Dendritic cell treated with granulocyte-macrophage colony-stimulating factor and Interleukin-4, amounts not matched to agents 40 ng/mL and 50 ng/mL, for 4 days (primary cell): ENCODE data around the gene NT5DC4.
A peak's percentile ranks its signal among the peaks of the same experiment; 100 is the strongest.

ENCODE experiments used
- H3K27ac Mint-ChIP-seq: one replicate; pipeline ENCODE4 v1.8.0; 2022; ENCODE audit warnings: mild to moderate bottlenecking, mixed read lengths
- H3K27me3 Mint-ChIP-seq: one replicate; pipeline ENCODE4 v1.8.0; 2022; ENCODE audit warnings: mild to moderate bottlenecking, mixed read lengths
- H3K36me3 Mint-ChIP-seq: one replicate; pipeline ENCODE4 v1.8.0; 2022; ENCODE audit warnings: low read depth, mixed read lengths
- H3K4me1 Mint-ChIP-seq: one replicate; pipeline ENCODE4 v1.8.0; 2022; ENCODE audit warnings: low read depth, mixed read lengths
- H3K4me3 Mint-ChIP-seq: one replicate; pipeline ENCODE4 v1.8.0; 2022; ENCODE audit warnings: mild to moderate bottlenecking, moderate library complexity, mixed read lengths
- H3K9me3 Mint-ChIP-seq: one replicate; pipeline ENCODE4 v1.8.0; 2022; ENCODE audit warnings: mixed read lengths
- intact Hi-C: fragments of 100-400 bp; cut with micrococcal nuclease; formaldehyde crosslinking; loops from one replicate; pipeline ENCODE4 v1.15.0; 2022

NT5DC4 gene

GRCh38 chr2:112723547-112723940, 2.7 kb downstream of the NT5DC4 start:
- Mint-ChIP-seq H3K27me3 (no peaks in the 10 kb centered on the region), H3K36me3 (no peaks in the 10 kb centered on the region), H3K4me1 (peaks cover 84% of the 10 kb centered on the region), H3K9me3 (no peaks in the 10 kb centered on the region), H3K4me3 (no peak overlapping the region), H3K27ac (peak overlapping the region; percentile 81)
- intact Hi-C loops: no loop called here

DNA sequence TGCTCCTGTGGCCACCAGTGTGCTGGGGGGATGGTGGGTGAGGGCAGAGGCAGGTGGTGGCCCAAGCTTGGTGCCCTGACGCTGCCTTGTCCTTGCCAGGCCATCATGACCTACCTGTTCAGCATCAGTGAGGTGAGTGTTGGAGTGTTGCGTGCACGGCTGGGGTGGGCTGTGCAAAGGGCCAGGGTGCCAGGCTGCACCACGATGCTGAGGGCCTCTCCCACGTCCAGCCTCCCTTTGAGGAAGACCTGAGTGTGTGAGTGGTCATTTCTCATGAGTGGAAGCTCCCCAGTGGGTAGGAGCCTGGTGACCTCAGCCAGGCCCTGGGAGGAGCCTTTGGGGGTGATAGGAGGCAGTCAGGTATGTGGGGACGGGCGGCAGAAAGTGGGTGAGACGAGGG, 3.2 kb downstream of the NT5DC4 start:
- Mint-ChIP-seq H3K27ac (peak overlapping the region; percentile 81), H3K27me3 (no peaks in the 10 kb centered on the region), H3K4me3 (no peak overlapping the region)

DNA sequence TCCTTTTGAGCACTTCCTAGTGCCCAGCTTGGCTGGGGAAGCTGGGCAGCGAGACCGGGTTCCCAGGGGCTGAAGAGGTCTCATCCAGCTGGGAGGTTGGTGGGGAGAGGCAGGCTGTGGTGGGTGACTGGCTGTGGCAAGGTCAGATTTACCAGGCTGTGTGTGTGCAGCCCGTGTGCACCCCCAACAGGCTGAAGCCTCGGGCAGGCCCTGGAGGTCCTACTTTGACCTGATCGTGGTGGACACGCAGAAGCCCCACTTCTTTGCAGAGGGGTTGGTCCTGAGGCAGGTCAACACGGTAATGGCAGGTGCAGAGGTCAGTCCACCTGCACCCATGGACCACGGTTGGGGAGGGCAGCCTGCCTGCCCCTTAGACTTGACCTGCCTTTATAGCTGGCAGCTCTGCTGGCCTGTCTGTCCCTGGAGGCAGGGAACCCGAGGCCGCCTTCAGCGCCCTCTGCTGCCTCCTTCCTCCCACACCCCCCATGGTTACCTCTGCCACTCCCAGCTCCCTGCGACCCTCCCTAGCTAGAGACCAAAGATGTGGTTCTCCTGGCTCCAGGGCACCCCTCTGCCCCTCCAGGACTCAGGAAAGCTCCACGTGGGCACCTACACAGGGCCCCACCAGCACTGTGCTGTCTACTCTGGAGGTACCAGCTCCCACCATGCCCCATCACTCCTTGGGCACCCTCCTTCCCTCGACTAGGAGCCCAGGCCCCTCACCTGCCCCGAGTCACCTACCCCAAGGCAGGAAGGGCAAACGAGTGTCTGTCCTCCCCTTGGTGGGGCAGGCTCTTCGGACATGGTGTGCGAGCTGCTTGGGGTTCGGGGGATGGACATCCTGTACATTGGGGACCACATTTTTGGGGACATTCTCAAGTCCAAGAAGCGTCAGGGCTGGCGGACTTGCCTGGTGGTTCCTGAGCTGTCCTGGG, 4.0 kb downstream of the NT5DC4 start:
- no peaks in the 10 kb centered on the region for H3K36me3 Mint-ChIP-seq
- H3K27me3 Mint-ChIP-seq: no peaks in the 10 kb centered on the region
- intact Hi-C loops: loop anchor here (5.0 kb wide), 3 partner anchors 33 to 143 kb away; partner anchors contain the start of gene CHCHD5
- peaks cover 89% of the 10 kb centered on the region for H3K4me1 Mint-ChIP-seq
- H3K9me3 Mint-ChIP-seq: no peaks in the 10 kb centered on the region
- H3K27ac Mint-ChIP-seq: peak overlapping the region; percentile 81
- no peak overlapping the region for H3K4me3 Mint-ChIP-seq

More for the DNA sequence above, 3.2 kb downstream of the NT5DC4 start:
- H3K36me3 Mint-ChIP-seq: no peaks in the 10 kb centered on the region
- H3K9me3 Mint-ChIP-seq: no peaks in the 10 kb centered on the region
- peaks cover 84% of the 10 kb centered on the region for H3K4me1 Mint-ChIP-seq
- intact Hi-C loops: no loop called here

- Mint-ChIP-seq H3K36me3 (no peaks in the 10 kb centered on the region), H3K4me1 (peaks cover 80% of the 10 kb centered on the region), H3K27ac (peak overlapping the region; percentile 81), H3K4me3 (no peak overlapping the region), H3K27me3 (no peaks in the 10 kb centered on the region), H3K9me3 (no peaks in the 10 kb centered on the region)
- intact Hi-C loops: loop anchor here (1.0 to 5.0 kb wide), 6 partner anchors 34 to 144 kb away; partner anchors contain the start of genes CHCHD5 and SLC20A1
Observed at GRCh38 chr2:112725545-112726457, 5.0 kb downstream of the NT5DC4 start.

DNA sequence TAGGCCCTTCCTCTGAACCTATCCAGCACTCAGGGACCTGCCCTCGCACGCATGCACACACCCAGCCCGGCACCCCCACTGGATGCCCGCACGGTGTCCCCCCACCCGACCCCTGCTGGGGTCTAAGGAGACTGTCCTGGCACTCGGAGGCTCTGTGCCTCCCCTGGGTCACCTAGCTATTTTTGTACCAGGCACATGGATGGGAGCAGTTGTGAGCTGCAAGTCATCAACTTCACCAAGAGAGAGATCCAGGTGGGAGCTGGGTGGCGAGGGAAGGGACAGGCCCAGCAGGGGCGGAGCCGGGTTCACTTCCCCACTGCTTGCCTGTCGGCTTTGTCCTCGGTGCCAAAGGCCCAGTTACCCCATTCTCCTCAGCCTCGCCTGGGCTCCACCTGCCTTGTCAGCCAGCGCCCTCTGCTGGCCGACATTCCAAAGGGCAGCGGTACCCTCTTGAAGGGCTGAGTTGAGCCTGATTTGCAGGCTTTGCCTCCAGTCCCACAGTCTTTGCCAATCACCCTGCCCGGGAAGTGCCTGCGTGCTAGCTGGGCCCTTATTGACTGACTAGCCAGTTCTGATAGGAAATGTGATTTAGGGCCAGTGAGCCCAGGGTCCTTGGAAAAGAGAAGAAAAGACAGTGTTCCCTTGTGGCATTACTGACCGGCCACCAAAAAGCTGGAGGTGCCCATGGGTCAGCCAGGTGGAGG, 5.8 kb downstream of the NT5DC4 start:
- H3K27ac Mint-ChIP-seq: no peak overlapping the region
- intact Hi-C loops: loop anchor here (1.0 to 5.0 kb wide), 6 partner anchors 34 to 144 kb away; partner anchors contain the start of genes CHCHD5 and SLC20A1
- H3K9me3 Mint-ChIP-seq: no peaks in the 10 kb centered on the region
- no peak overlapping the region for H3K4me3 Mint-ChIP-seq
- no peaks in the 10 kb centered on the region for H3K27me3 Mint-ChIP-seq
- H3K36me3 Mint-ChIP-seq: no peaks in the 10 kb centered on the region
- H3K4me1 Mint-ChIP-seq: peaks cover 71% of the 10 kb centered on the region

DNA sequence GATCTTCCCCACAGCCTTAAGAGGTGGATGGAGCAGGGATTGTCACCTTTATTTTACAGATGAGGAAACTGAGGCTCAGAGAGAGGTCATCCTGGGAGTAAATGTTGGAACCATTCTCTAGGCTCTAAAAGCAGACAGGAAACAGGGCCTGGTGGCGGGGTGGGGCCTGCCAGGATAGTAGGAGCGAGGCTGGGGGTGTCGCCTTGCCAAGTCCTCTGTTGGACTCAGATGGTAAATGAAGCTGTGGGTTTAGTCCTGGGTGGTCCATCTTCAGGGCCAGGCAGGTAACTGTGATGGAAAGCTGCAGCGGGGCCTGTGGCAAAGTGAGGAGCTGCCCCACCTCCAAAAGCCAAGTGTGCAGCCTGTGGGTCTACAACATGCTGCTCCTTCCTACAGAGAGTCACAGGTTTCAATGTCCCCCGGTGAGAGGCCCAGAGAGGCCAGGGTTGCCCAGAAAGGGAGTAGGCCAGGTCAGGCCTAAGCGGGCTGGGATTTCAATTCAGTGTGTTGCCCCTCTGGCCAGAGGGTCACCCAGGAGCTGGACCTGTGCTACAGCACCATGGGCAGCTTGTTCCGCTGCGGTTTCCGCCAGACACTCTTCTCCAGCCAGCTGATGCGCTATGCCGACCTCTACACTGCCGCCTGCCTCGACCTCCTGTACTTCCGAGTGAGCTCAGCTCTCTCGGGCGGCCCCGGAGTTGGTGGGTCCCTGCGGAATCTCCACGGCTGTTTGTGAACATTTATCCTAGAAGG, 6.6 kb downstream of the NT5DC4 start:
- Mint-ChIP-seq H3K4me3 (no peak overlapping the region), H3K9me3 (no peaks in the 10 kb centered on the region), H3K36me3 (no peaks in the 10 kb centered on the region), H3K27ac (no peak overlapping the region), H3K4me1 (peaks cover 63% of the 10 kb centered on the region), H3K27me3 (no peaks in the 10 kb centered on the region)
- intact Hi-C loops: loop anchor here (5.0 kb wide), 3 partner anchors 35 to 145 kb away; partner anchors contain the start of gene CHCHD5

- Mint-ChIP-seq H3K27ac (no peak overlapping the region), H3K27me3 (no peaks in the 10 kb centered on the region), H3K4me3 (no peak overlapping the region), H3K9me3 (no peaks in the 10 kb centered on the region), H3K36me3 (no peaks in the 10 kb centered on the region), H3K4me1 (peaks cover 58% of the 10 kb centered on the region)
- intact Hi-C loops: loop anchor here (5.0 kb wide), 3 partner anchors 36 to 146 kb away; partner anchors contain the start of gene CHCHD5
Observed at GRCh38 chr2:112728029-112728362, 7.2 kb downstream of the NT5DC4 start.

GRCh38 chr2:112728378-112729175, 7.8 kb downstream of the NT5DC4 start:
- intact Hi-C loops: loop anchor here (5.0 kb wide), 3 partner anchors 36 to 146 kb away; partner anchors contain the start of gene CHCHD5

DNA sequence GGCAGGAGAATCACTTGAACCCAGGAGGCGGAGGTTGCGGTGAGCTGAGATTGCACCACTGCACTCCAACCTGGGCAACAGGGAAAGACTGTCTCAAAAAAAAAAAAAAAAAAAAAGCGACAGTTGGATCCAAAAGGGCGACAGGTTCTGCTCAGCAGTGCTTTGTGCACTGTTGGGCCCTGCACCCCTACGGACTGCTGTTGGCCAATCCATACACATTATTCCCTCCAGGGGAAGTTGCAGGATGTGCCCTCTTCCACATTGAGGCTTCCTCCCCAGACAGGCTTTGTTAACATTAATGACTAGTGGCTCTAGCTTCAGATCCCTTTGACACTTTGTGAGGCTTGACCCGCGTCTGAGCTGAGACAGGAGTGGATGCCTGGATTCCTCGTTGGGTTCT, 9.4 kb downstream of the NT5DC4 start:
- H3K27me3 Mint-ChIP-seq: no peaks in the 10 kb centered on the region
- no peak overlapping the region for H3K27ac Mint-ChIP-seq
- H3K4me1 Mint-ChIP-seq: peaks cover 36% of the 10 kb centered on the region
- intact Hi-C loops: no loop called here
- no peak overlapping the region for H3K4me3 Mint-ChIP-seq
- H3K36me3 Mint-ChIP-seq: no peaks in the 10 kb centered on the region
- H3K9me3 Mint-ChIP-seq: no peaks in the 10 kb centered on the region

More at GRCh38 chr2:112728378-112729175, 7.8 kb downstream of the NT5DC4 start:
- Mint-ChIP-seq H3K27ac (peak overlapping the region; percentile 37), H3K4me3 (no peak overlapping the region), H3K27me3 (no peaks in the 10 kb centered on the region), H3K36me3 (no peaks in the 10 kb centered on the region), H3K9me3 (no peaks in the 10 kb centered on the region), H3K4me1 (peaks cover 52% of the 10 kb centered on the region)

DNA sequence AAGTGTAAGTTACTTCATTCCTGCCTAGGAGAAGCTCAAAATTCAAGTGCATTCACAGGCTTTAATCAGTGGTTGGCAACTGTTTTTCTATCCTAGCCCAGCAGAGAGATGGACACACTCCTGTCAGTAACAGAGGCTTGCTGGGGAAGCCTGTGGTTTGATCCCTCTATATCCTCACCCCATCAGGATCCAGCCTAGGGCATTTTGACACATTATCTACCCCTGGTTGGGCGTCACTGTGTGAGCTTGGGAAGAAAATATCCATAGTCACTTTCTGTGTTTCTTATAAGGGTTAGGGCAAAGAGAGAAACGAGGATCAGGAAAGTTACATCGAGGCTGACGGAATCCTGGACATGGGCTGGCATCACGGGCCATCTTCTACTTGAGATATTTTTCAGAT, 10.0 kb downstream of the NT5DC4 start:
- Mint-ChIP-seq H3K9me3 (no peaks in the 10 kb centered on the region), H3K4me3 (no peak overlapping the region), H3K27me3 (no peaks in the 10 kb centered on the region), H3K36me3 (no peaks in the 10 kb centered on the region), H3K27ac (no peak overlapping the region), H3K4me1 (peaks cover 33% of the 10 kb centered on the region)
- intact Hi-C loops: no loop called here

DNA sequence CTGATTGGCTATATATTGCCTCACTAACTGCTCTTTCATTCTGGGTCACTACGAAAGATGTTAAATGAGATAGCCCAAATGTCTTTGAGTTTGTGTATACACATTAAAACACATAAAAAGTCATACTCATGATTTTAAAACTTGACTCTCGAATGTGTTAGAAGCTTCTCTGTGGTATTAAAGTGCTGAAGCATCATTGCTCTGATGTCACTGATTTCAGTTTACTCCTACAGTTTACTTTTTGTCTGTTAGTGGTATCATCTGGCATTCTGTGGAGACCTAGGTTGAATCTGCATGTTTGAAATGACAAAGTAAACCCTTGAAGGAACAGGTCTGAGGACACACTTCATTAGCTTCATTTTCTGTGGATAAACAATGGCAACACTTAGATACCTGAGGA, 10.7 kb downstream of the NT5DC4 start:
- Mint-ChIP-seq H3K4me3 (no peak overlapping the region), H3K27ac (no peak overlapping the region), H3K27me3 (no peaks in the 10 kb centered on the region), H3K4me1 (peaks cover 26% of the 10 kb centered on the region), H3K36me3 (no peaks in the 10 kb centered on the region), H3K9me3 (no peaks in the 10 kb centered on the region)
- intact Hi-C loops: no loop called here

- H3K9me3 Mint-ChIP-seq: no peaks in the 10 kb centered on the region
- H3K4me3 Mint-ChIP-seq: no peak overlapping the region
- intact Hi-C loops: no loop called here
- no peaks in the 10 kb centered on the region for H3K27me3 Mint-ChIP-seq
- H3K36me3 Mint-ChIP-seq: no peaks in the 10 kb centered on the region
- peaks cover 12% of the 10 kb centered on the region for H3K4me1 Mint-ChIP-seq
- no peak overlapping the region for H3K27ac Mint-ChIP-seq
Observed at GRCh38 chr2:112733456-112733855, 12.6 kb downstream of the NT5DC4 start.
